ENCODE results near the gene SPDYE16.
"Not testable (repeated sequence)": the region's sequence is repeated elsewhere in the genome, so short reads cannot be mapped to it uniquely, and the experiment has no call there.

Gene SPDYE16

GRCh38 chr7:76505168-76506080 lies 37.7 kb downstream of the SPDYE16 start:
- no peak for TF ChIP-seq CTCF (IDR thresholded peaks at IDR 0.05; ENCODE audit: insufficient read depth, missing control alignments)
- DNase-seq (ENCODE audit: insufficient read length, low spot score) = no peak
- no peak for FAIRE-seq

GRCh38 chr7:76504351-76505167 lies 38.5 kb downstream of the SPDYE16 start:
- not testable (repeated sequence) for DNase-seq (ENCODE audit: insufficient read length, low spot score); FAIRE-seq

GRCh38 chr7:76503244-76503643 lies 39.9 kb downstream of the SPDYE16 start:
- DNase-seq (ENCODE audit: insufficient read length, low spot score); FAIRE-seq: not testable (repeated sequence)

GRCh38 chr7:76502836-76503235 lies 40.3 kb downstream of the SPDYE16 start:
- not testable (repeated sequence) for DNase-seq (ENCODE audit: insufficient read length, low spot score); FAIRE-seq

- DNase-seq (ENCODE audit: insufficient read length, low spot score); FAIRE-seq: not testable (repeated sequence)
These were observed 40.9 kb downstream of the SPDYE16 start for GRCh38 chr7:76502224-76502623.

GRCh38 chr7:76499924-76500241 lies 43.2 kb downstream of the SPDYE16 start:
- not testable (repeated sequence) for FAIRE-seq; DNase-seq (ENCODE audit: insufficient read length, low spot score)

- FAIRE-seq; DNase-seq (ENCODE audit: insufficient read length, low spot score): not testable (repeated sequence)
These were observed 43.7 kb downstream of the SPDYE16 start for GRCh38 chr7:76499201-76499923.

- FAIRE-seq; DNase-seq (ENCODE audit: insufficient read length, low spot score): not testable (repeated sequence)
These were observed 44.4 kb downstream of the SPDYE16 start for GRCh38 chr7:76498583-76499200.

GRCh38 chr7:76497918-76498582 lies 45.0 kb downstream of the SPDYE16 start:
- DNase-seq (ENCODE audit: insufficient read length, low spot score); FAIRE-seq: not testable (repeated sequence)

- not testable (repeated sequence) for FAIRE-seq; DNase-seq (ENCODE audit: insufficient read length, low spot score)
These were observed 47.4 kb downstream of the SPDYE16 start for GRCh38 chr7:76495717-76496116.

GRCh38 chr7:76492139-76492538 lies 51.0 kb downstream of the SPDYE16 start:
- DNase-seq (ENCODE audit: insufficient read length, low spot score); FAIRE-seq: not testable (repeated sequence)

GRCh38 chr7:76487969-76488368 lies 55.1 kb downstream of the SPDYE16 start:
- not testable (repeated sequence) for FAIRE-seq; DNase-seq (ENCODE audit: insufficient read length, low spot score)

GRCh38 chr7:76486618-76487017 lies 56.5 kb downstream of the SPDYE16 start:
- not testable (repeated sequence) for FAIRE-seq; DNase-seq (ENCODE audit: insufficient read length, low spot score)

- not testable (repeated sequence) for FAIRE-seq; DNase-seq (ENCODE audit: insufficient read length, low spot score)
These were observed 57.1 kb downstream of the SPDYE16 start for GRCh38 chr7:76485822-76486610.

GRCh38 chr7:76484456-76484855 lies 58.6 kb downstream of the SPDYE16 start:
- DNase-seq (ENCODE audit: insufficient read length, low spot score); FAIRE-seq: not testable (repeated sequence)

- not testable (repeated sequence) for DNase-seq (ENCODE audit: insufficient read length, low spot score); FAIRE-seq
These were observed 60.0 kb downstream of the SPDYE16 start for GRCh38 chr7:76483081-76483480.

GRCh38 chr7:76482660-76483059 lies 60.4 kb downstream of the SPDYE16 start:
- not testable (repeated sequence) for DNase-seq (ENCODE audit: insufficient read length, low spot score); FAIRE-seq

Data from D721Med (cell line).